Mesenchymal stem cell (in vitro differentiated cells and primary cell): ENCODE results near the gene SEMA4D.

Experiments
- DNase-seq: peaks from one replicate; pipeline ENCODE4 v3.0.0-alpha.2; 2013
- H2AFZ ChIP-seq: one replicate; pipeline ENCODE4 v1.6.1; 2013; ENCODE audit warnings: low read depth, mild to moderate bottlenecking, control low read depth, inconsistent platforms, low read length, moderate library complexity
- H2AK5ac ChIP-seq: 2 replicates; pipeline ENCODE4 v1.6.1; 2013; ENCODE audit warnings: low read length, moderate library complexity, mild to moderate bottlenecking, inconsistent platforms; ENCODE audit not compliant: severe bottlenecking
- H2BK120ac ChIP-seq: one replicate; pipeline ENCODE4 v1.6.1; 2013; ENCODE audit warnings: low read depth, mild to moderate bottlenecking, inconsistent platforms, low read length, moderate library complexity
- H2BK12ac ChIP-seq, 2 experiments: one replicate each; pipeline ENCODE4 v1.6.1; 2013; ENCODE audit warnings: inconsistent platforms in 2 of 2, low read length in 2 of 2, mild to moderate bottlenecking in 2 of 2, moderate library complexity in 2 of 2, control low read depth in 1 of 2
- H2BK15ac ChIP-seq: one replicate; pipeline ENCODE4 v1.6.1; 2013; ENCODE audit warnings: mild to moderate bottlenecking, low read depth, inconsistent platforms; ENCODE audit not compliant: poor library complexity, severe bottlenecking
- H2BK5ac ChIP-seq: 2 replicates; pipeline ENCODE4 v1.6.1; 2013; ENCODE audit warnings: low read depth, mild to moderate bottlenecking, low read length, control low read depth, inconsistent platforms; ENCODE audit not compliant: poor library complexity, severe bottlenecking
- H3K14ac ChIP-seq, 2 experiments: one replicate each; pipeline ENCODE4 v1.6.1; 2013; ENCODE audit warnings: inconsistent platforms in 2 of 2, low read length in 2 of 2, control low read depth in 1 of 2, mild to moderate bottlenecking in 1 of 2, moderate library complexity in 1 of 2
- H3K18ac ChIP-seq, 2 experiments: one replicate each; pipeline ENCODE4 v1.6.1; 2013; ENCODE audit warnings: inconsistent platforms in 2 of 2, low read length in 2 of 2, control low read depth in 1 of 2, low read depth in 1 of 2, mild to moderate bottlenecking in 1 of 2
- H3K23ac ChIP-seq, 2 experiments: one replicate each; pipeline ENCODE4 v1.6.1; 2013; ENCODE audit warnings: inconsistent platforms in 2 of 2, low read length in 2 of 2, mild to moderate bottlenecking in 2 of 2, moderate library complexity in 2 of 2, control low read depth in 1 of 2
- H3K27ac ChIP-seq: 2 replicates; pipeline ENCODE4 v1.5.1; 2013; ENCODE audit warnings: mild to moderate bottlenecking, moderate library complexity, low read length, control low read depth, inconsistent platforms; ENCODE audit not compliant: poor library complexity, severe bottlenecking
- H3K27me3 ChIP-seq, 2 experiments: 2 replicates each; pipeline versions ENCODE4 v1.6.1 to v1.7.0; 2013; ENCODE audit warnings: low read length in 2 of 2, mild to moderate bottlenecking in 2 of 2, moderate library complexity in 2 of 2, control low read depth in 1 of 2, inconsistent platforms in 1 of 2; ENCODE audit not compliant: control insufficient read depth in 1 of 2, insufficient read depth in 1 of 2
- H3K36me3 ChIP-seq, 2 experiments: 2 replicates each; pipeline versions ENCODE4 v1.6.1 to v1.7.0; 2013; ENCODE audit warnings: low read length in 2 of 2, control low read depth in 1 of 2, inconsistent platforms in 1 of 2, low read depth in 1 of 2, mild to moderate bottlenecking in 1 of 2; ENCODE audit not compliant: insufficient read depth in 2 of 2, control insufficient read depth in 1 of 2
- H3K4ac ChIP-seq, 2 experiments: one replicate each; pipeline ENCODE4 v1.6.1; 2013; ENCODE audit warnings: inconsistent platforms in 2 of 2, low read length in 2 of 2, mild to moderate bottlenecking in 2 of 2, moderate library complexity in 2 of 2, control low read depth in 1 of 2, low read depth in 1 of 2
- H3K4me1 ChIP-seq: 2 replicates; pipeline ENCODE4 v1.6.1; 2013; ENCODE audit warnings: low read depth, low read length, control low read depth; ENCODE audit not compliant: control insufficient read depth, insufficient read depth
- H3K4me2 ChIP-seq: 2 replicates; pipeline ENCODE4 v1.6.1; 2013; ENCODE audit warnings: low read length, mild to moderate bottlenecking, inconsistent platforms; ENCODE audit not compliant: poor library complexity, severe bottlenecking
- H3K4me3 ChIP-seq, 2 experiments: 2 replicates each; pipeline versions ENCODE4 v1.5.1 to v1.7.0; 2013; ENCODE audit warnings: low read length in 2 of 2, mild to moderate bottlenecking in 2 of 2, control low read depth in 1 of 2, low read depth in 1 of 2; ENCODE audit not compliant: insufficient read depth in 1 of 2
- H3K79me1 ChIP-seq: replicated peaks from 2 replicates; pipeline ENCODE4 v1.6.1; 2013; ENCODE audit warnings: mild to moderate bottlenecking, control low read depth, low read length, inconsistent platforms; ENCODE audit not compliant: poor library complexity, severe bottlenecking
- H3K9ac ChIP-seq: 2 replicates; pipeline ENCODE4 v1.7.0; 2013; ENCODE audit warnings: mild to moderate bottlenecking, low read length, moderate library complexity
- H3K9me3 ChIP-seq: 2 replicates; pipeline ENCODE4 v1.7.0; 2013; ENCODE audit warnings: mild to moderate bottlenecking, low read length; ENCODE audit not compliant: control insufficient read depth
- H4K8ac ChIP-seq: one replicate; pipeline ENCODE4 v1.6.1; 2013; ENCODE audit warnings: inconsistent platforms, mild to moderate bottlenecking, low read length, moderate library complexity
- H4K91ac ChIP-seq: one replicate; pipeline ENCODE4 v1.6.1; 2013; ENCODE audit warnings: mild to moderate bottlenecking, low read length, inconsistent platforms
- WGBS: methylation state at CpG from one replicate; pipeline ENCODE4 v1.1.7; 2013; ENCODE audit warnings: mixed read lengths; 5-methylcytosine and 5-hydroxymethylcytosine counted together

SEMA4D gene

GRCh38 chr9:89535461-89535860 is 37.5 kb upstream of the SEMA4D start:
- no peak overlapping the region for H4K91ac ChIP-seq
- peak overlapping the region; percentile 54 for H2AK5ac ChIP-seq
- no peak overlapping the region for H2BK5ac ChIP-seq
- no peak overlapping the region for H3K14ac ChIP-seq
- no peak overlapping the region for H3K4ac ChIP-seq
- H2AFZ ChIP-seq: no peak overlapping the region
- H3K4me1 ChIP-seq: peaks cover 23% of the 10 kb centered on the region
- no peak overlapping the region for H2BK12ac ChIP-seq
- H4K8ac ChIP-seq: no peak overlapping the region
- no peaks in the 10 kb centered on the region for H3K36me3 ChIP-seq
- 91% methylated on average over 3 of the region's 3 CpGs for WGBS
- no peak overlapping the region for H2BK15ac ChIP-seq
- no peak overlapping the region for H3K27ac ChIP-seq
- H3K23ac ChIP-seq: no peak overlapping the region
- H3K9me3 ChIP-seq: no peaks in the 10 kb centered on the region
- no peaks in the 10 kb centered on the region for H3K79me1 ChIP-seq
- DNase-seq: no peak
- H3K27me3 ChIP-seq: peaks cover 0 to 47% of the 10 kb centered on the region in 2 experiments
- H3K4me3 ChIP-seq: no peak overlapping the region
- no peak overlapping the region for H3K18ac ChIP-seq
- no peak overlapping the region for H2BK120ac ChIP-seq
- H3K9ac ChIP-seq: no peak overlapping the region
- no peak overlapping the region for H3K4me2 ChIP-seq

- peaks cover 0 to 54% of the 10 kb centered on the region in 2 experiments for H3K27me3 ChIP-seq
- H2BK120ac ChIP-seq: no peak overlapping the region
- no peak overlapping the region for H2AFZ ChIP-seq
- no peak overlapping the region for H3K18ac ChIP-seq
- 64% methylated on average over 12 of the region's 13 CpGs for WGBS
- no peak overlapping the region for H3K4me3 ChIP-seq
- no peak overlapping the region for H4K91ac ChIP-seq
- peaks cover 23% of the 10 kb centered on the region for H3K4me1 ChIP-seq
- no peak overlapping the region for H3K4ac ChIP-seq
- H3K4me2 ChIP-seq: peak overlapping the region; percentile 0
- no peaks in the 10 kb centered on the region for H3K79me1 ChIP-seq
- H3K9ac ChIP-seq: no peak overlapping the region
- H2AK5ac ChIP-seq: peak overlapping the region; percentile 38
- no peak overlapping the region for H3K23ac ChIP-seq
- H2BK12ac ChIP-seq: no peak overlapping the region
- H4K8ac ChIP-seq: no peak overlapping the region
- peak overlapping the region; percentile 9 for H3K27ac ChIP-seq
- no peaks in the 10 kb centered on the region for H3K9me3 ChIP-seq
- no peak overlapping the region for H2BK15ac ChIP-seq
- DNase-seq: no peak
- H3K14ac ChIP-seq: peak overlapping the region in 1 of 2 experiments; percentile 0
- H2BK5ac ChIP-seq: no peak overlapping the region
- no peaks in the 10 kb centered on the region for H3K36me3 ChIP-seq
Measured at GRCh38 chr9:89534515-89535287, 36.8 kb upstream of the SEMA4D start.

DNA sequence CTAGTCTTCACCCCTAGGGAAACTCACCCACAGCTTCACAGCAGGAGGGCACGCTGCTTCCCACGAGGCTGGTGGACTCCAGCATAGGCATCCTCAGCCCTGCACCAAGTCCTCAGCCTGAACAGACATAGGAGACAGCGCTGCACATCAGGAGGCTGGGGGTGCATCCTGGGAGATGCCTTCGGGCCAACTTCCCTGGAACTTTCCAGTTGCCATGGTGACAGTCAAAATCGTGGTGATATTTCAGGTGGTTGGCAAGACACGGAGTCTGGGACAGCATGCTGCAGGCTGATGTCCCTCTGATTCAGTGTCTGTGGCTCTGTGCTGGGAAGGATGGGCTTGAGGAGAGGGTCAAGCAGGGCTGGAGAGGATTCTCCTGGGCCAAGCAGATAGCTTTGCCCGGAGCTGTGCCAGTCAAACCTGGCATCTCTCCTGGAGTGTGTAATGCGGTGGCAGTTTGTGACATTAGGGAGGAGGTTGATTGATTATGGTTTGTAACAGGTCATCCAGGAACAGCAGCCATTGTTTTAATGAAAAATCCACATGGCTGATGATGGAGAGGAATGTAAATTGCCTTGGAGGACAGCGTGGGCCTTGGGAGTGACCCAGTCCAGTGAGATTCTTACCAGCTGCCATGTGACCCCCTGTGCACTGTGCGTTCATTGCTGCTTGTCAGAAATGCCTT is 35.6 kb upstream of the SEMA4D start:
- Histone ChIP-seq H4K8ac (no peak overlapping the region), H3K79me1 (no peaks in the 10 kb centered on the region), H3K14ac (no peak overlapping the region), H3K27me3 (peaks cover 0 to 64% of the 10 kb centered on the region in 2 experiments), H3K9me3 (no peaks in the 10 kb centered on the region), H2BK5ac (no peak overlapping the region), H3K27ac (no peak overlapping the region), H2AFZ (no peak overlapping the region), H3K4me1 (peaks cover 20% of the 10 kb centered on the region), H3K4me2 (no peak overlapping the region), H3K9ac (no peak overlapping the region), H2AK5ac (peak overlapping the region; percentile 60), H3K4me3 (no peak overlapping the region), H3K4ac (no peak overlapping the region), H3K18ac (no peak overlapping the region), H4K91ac (no peak overlapping the region), H2BK12ac (no peak overlapping the region), H3K36me3 (no peaks in the 10 kb centered on the region), H2BK15ac (no peak overlapping the region), H3K23ac (no peak overlapping the region), H2BK120ac (no peak overlapping the region)
- DNase-seq: no peak
- 78% methylated on average over 10 of the region's 10 CpGs for WGBS

- Histone ChIP-seq H3K4me2 (no peak overlapping the region), H2BK120ac (no peak overlapping the region), H3K27me3 (peaks cover 0 to 70% of the 10 kb centered on the region in 2 experiments), H2BK12ac (no peak overlapping the region), H3K14ac (no peak overlapping the region), H2BK15ac (no peak overlapping the region), H3K79me1 (no peaks in the 10 kb centered on the region), H3K9me3 (peaks cover 5% of the 10 kb centered on the region), H3K9ac (no peak overlapping the region), H2BK5ac (no peak overlapping the region), H4K8ac (no peak overlapping the region), H3K36me3 (no peaks in the 10 kb centered on the region), H3K4ac (no peak overlapping the region), H2AFZ (no peak overlapping the region), H4K91ac (no peak overlapping the region), H3K27ac (no peak overlapping the region), H2AK5ac (peak overlapping the region; percentile 35), H3K18ac (no peak overlapping the region), H3K4me3 (no peak overlapping the region), H3K4me1 (peaks cover 20% of the 10 kb centered on the region), H3K23ac (no peak overlapping the region)
- no peak for DNase-seq
- WGBS: 69% methylated on average over 1 of the region's 1 CpG
Measured at GRCh38 chr9:89532944-89533343, 35.0 kb upstream of the SEMA4D start.
